Prostate gland (tissue), 2 donors: ENCODE measurements around the gene KLF13. TPM values are rescaled to one million over a fixed set of nuclear protein-coding genes. Genes with fewer than 3 reads are reported as not detected.

Experiments
- DNase-seq: peaks from one replicate; pipeline ENCODE4 v3.0.0-alpha.2; 2019; ENCODE audit warnings: low spot score
- H3K27ac ChIP-seq, 2 donors: fragments of 200-600 bp; sonication (generic); 2 replicates each; pipeline ENCODE4 v1.5.1; 2017 to 2019
- H3K27me3 ChIP-seq: fragments of 200-600 bp; sonication (generic); replicated peaks from 2 replicates; pipeline ENCODE4 v1.5.1; 2019; ENCODE audit not compliant: insufficient read depth
- H3K36me3 ChIP-seq, 2 donors: fragments of 200-600 bp; sonication (generic); 1 replicate in 1 of 2; 2 replicates in 1 of 2; pipeline versions ENCODE4 v1.5.1 to v1.8.1; 2017 to 2019
- H3K4me1 ChIP-seq: fragments of 200-600 bp; sonication (generic); replicated peaks from 2 replicates; pipeline ENCODE4 v1.5.1; 2019
- H3K4me3 ChIP-seq, 2 donors: fragments of 200-600 bp; sonication (generic); 2 replicates each; pipeline ENCODE4 v1.5.1; 2017 to 2019
- H3K9me3 ChIP-seq: fragments of 200-600 bp; sonication (generic); 2 replicates; pipeline ENCODE4 v1.5.1; 2017
- POLR2A ChIP-seq: fragments of 450-650 bp; IDR thresholded peaks from one replicate; pipeline ENCODE4 v1.6.1; 2016; ENCODE audit warnings: antibody characterized with exemption, mild to moderate bottlenecking
- POLR2AphosphoS5 ChIP-seq: sonication (generic); formaldehyde crosslinking; IDR thresholded peaks from one replicate; pipeline ENCODE4 v1.6.1; 2017; ENCODE audit warnings: antibody characterized with exemption
- WGBS: methylation state at CpG from one replicate; pipeline ENCODE4 v1.1.5; 2018; 5-methylcytosine and 5-hydroxymethylcytosine counted together
- intact Hi-C: fragments of 100-400 bp; cut with DNase I; formaldehyde crosslinking; loops from one replicate; pipeline ENCODE4 v1.14.2; 2022
- total RNA-seq, 2 donors: library from RNA; depleted of rRNA; stranded (reverse); fragments of >200 nt; gene quantifications; one replicate each; pipeline ENCODE4 v1.1.0, GENCODE V29; 2016
- TF ChIP-seq, protein P1 (sequence below), 4 experiments: fragments of 200-600 bp in 2 of 4; fragments of 450-650 bp in 2 of 4; sonication (generic) in 2 of 4; IDR thresholded peaks; 1 replicate in 3 of 4; 2 replicates in 1 of 4; pipeline ENCODE4 v1.5.1; 2016 to 2019; ENCODE audit warnings: antibody characterized with exemption in 4 of 4, mild to moderate bottlenecking in 2 of 4, moderate library complexity in 2 of 4

Gene KLF13
- total RNA-seq, 2 donors from 2014 or later, result 16.6 to 56.5 TPM

DNA sequence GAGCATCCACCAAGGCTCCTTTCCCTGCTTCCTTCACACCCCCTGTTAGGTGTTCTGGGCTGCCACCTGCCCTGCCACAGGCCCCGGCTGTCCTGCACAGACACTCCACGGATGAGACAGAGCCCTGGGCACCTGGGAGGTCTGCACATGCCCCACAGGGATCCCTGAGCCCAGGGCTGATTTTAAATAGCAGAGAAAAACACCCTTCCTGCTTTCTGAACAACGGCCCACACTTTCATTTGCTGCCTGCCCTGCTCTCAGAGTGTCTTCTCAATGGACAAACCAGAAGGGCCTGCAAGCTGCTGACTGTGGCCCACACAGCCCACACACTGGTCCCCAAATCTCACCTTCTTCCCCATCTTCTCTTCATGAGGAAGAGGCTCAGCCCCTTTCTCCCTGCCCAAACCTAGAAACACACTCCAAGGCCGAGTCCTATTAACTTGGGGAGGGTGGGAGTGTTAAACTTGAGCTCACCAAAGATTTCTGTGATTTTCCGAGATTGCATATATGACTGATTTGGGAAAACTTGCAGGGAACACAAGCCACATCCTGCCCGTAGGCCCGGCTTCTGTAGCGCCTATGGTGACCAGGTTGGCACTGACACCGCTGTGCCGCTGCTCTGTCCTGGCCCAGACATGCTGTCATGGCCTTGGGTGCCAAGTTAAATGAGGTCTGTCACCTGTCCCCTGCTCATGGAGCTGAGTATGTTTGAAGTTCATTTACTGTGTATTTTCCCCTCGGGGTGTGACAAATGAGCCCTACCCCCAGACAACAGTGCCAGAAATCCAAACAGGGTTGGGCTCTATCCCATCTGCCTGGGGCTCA, 47.2 kb upstream of the KLF13 start:
- no peaks in the 10 kb centered on the region for H3K36me3 ChIP-seq
- no peak overlapping the region for H3K4me3 ChIP-seq
- H3K4me1 ChIP-seq, result peaks cover 6% of the 10 kb centered on the region
- 62% methylated on average over 11 of the region's 11 CpGs for WGBS
- no peaks in the 10 kb centered on the region for H3K9me3 ChIP-seq
- peak; percentile 36 for DNase-seq
- intact Hi-C loops, result no loop called here
- H3K27me3 ChIP-seq, result no peaks in the 10 kb centered on the region
- H3K27ac ChIP-seq, result no peak overlapping the region
- TF ChIP-seq POLR2A (no peak), POLR2AphosphoS5 (no peak)
- TF ChIP-seq, protein P1, sequence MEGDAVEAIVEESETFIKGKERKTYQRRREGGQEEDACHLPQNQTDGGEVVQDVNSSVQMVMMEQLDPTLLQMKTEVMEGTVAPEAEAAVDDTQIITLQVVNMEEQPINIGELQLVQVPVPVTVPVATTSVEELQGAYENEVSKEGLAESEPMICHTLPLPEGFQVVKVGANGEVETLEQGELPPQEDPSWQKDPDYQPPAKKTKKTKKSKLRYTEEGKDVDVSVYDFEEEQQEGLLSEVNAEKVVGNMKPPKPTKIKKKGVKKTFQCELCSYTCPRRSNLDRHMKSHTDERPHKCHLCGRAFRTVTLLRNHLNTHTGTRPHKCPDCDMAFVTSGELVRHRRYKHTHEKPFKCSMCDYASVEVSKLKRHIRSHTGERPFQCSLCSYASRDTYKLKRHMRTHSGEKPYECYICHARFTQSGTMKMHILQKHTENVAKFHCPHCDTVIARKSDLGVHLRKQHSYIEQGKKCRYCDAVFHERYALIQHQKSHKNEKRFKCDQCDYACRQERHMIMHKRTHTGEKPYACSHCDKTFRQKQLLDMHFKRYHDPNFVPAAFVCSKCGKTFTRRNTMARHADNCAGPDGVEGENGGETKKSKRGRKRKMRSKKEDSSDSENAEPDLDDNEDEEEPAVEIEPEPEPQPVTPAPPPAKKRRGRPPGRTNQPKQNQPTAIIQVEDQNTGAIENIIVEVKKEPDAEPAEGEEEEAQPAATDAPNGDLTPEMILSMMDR (IDR thresholded peaks at IDR 0.05), result no peak

DNA sequence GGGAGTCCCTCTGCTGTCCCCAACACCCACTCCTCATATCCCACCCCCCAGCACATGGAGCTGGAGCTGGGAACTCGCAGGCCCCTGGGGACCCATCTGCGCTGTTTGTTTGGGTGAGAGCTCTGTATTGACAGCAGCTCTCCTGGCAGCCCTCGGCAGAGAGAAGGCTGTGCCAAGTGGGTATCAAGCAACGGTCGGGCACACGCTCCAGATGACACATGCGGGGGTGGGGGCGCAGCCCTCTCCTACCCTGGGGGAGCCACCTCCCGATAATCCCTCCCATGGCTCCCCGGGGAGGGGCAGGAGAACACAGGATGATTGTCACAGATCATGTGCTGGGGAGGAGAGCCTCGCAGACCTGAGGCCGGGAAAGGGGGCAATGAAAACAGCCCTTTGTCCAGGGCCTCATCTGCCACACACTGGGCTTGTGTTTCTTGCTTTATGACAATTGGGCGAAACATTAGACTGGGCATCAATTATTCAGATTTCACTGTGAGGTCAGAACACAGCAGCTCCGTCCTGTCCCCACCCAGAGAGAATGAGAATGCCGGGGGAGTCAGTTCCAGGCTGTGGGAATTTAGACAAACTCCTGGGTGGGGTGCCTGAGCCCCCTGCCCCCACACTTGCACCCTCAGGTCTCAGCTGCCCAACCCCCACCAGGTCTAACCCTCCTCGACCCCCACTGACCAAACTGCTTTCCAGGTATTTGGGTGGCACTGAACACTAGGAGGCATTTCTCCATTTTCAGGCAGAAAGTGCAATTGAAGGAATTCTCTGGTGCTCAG, 46.4 kb upstream of the KLF13 start:
- H3K27ac ChIP-seq, result no peak overlapping the region
- no peaks in the 10 kb centered on the region for H3K9me3 ChIP-seq
- DNase-seq, result peak; percentile 3

DNA sequence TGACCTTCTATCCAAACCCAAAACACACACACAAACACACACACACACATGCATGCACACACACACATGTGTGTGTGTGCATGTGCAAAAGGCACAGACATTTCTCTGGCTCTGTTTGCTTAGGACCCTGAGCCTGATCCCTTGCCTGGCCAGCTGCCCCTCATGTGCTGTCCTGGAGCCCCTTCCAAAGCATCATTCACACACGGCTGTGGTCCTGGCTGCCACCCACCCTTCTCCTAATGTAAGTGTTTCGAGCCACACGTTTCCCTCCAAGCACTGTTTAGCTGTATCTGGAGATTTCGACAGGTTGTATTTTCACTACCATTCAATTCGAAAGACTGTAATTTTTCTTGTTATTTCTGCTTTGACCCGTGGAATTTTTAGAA, 45.8 kb upstream of the KLF13 start:
- WGBS, result 61% methylated on average over 6 of the region's 6 CpGs
- DNase-seq, result peak; percentile 2
- intact Hi-C loops, result no loop called here

More for the DNA sequence above, 46.4 kb upstream of the KLF13 start:
- intact Hi-C loops, result no loop called here
- Histone ChIP-seq H3K4me1 (no peaks in the 10 kb centered on the region), H3K36me3 (no peaks in the 10 kb centered on the region), H3K4me3 (no peak overlapping the region), H3K27me3 (no peaks in the 10 kb centered on the region)
- 40% methylated on average over 16 of the region's 16 CpGs for WGBS
- TF ChIP-seq POLR2A, result no peak
- TF ChIP-seq POLR2AphosphoS5, result no peak
- TF ChIP-seq, protein P1 (IDR thresholded peaks at IDR 0.05), result no peak

DNA sequence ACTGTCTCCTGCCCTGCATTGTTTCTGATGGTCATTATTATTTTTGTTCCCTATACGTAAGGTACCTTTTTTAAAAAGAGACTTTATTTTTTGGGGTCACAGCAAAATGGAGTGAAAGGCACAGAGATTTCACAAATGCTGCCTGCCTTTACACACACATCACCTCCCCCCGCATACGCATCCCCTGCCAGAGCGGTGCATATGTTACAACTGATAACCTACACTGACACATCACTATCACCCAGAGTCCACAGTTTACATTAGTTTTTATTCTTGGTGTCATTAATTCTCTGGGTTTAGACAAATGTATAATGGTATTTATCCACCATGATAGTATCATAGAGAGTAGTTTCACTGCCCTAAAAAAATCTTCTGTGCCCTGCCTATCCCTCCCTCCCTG, 43.6 kb upstream of the KLF13 start:
- WGBS, result 97% methylated on average over 4 of the region's 4 CpGs
- Histone ChIP-seq H3K27ac (no peak overlapping the region), H3K4me1 (no peaks in the 10 kb centered on the region), H3K27me3 (no peaks in the 10 kb centered on the region), H3K9me3 (no peaks in the 10 kb centered on the region), H3K4me3 (no peak overlapping the region), H3K36me3 (no peaks in the 10 kb centered on the region)
- intact Hi-C loops, result no loop called here
- no peak for DNase-seq
- no peak for TF ChIP-seq POLR2A
- TF ChIP-seq POLR2AphosphoS5, result no peak
- TF ChIP-seq, protein P1 (IDR thresholded peaks at IDR 0.05), result no peak

More for the DNA sequence above, 45.8 kb upstream of the KLF13 start:
- Histone ChIP-seq H3K36me3 (no peaks in the 10 kb centered on the region), H3K4me3 (no peak overlapping the region), H3K9me3 (no peaks in the 10 kb centered on the region), H3K4me1 (no peaks in the 10 kb centered on the region), H3K27ac (no peak overlapping the region), H3K27me3 (no peaks in the 10 kb centered on the region)
- no peak for TF ChIP-seq POLR2A

DNA sequence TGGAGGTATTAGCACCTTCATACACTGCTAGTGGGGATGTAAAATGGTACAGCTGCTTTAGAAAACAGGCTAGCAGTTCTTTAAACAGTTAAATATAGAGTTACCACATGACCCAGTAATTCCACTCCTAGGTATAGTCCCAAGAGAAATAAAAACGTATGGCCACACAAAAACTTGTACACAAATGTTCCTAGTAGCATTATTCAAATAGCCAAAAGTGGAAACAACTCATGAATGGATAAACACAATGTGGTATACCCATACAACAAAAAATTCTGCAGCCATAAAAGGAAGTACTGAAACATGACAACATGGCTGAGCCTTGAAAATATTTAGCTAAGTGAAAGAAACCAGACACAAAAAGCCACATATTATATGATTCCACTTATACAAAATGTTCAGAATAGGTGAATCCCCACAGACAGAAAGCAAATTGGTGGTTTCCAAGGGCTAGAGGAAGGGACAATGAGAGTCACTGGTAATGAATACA, 40.8 kb upstream of the KLF13 start:
- Histone ChIP-seq H3K4me3 (no peak overlapping the region), H3K27ac (no peak overlapping the region), H3K4me1 (no peaks in the 10 kb centered on the region), H3K9me3 (no peaks in the 10 kb centered on the region), H3K36me3 (no peaks in the 10 kb centered on the region), H3K27me3 (no peaks in the 10 kb centered on the region)
- 26% methylated on average over 1 of the region's 1 CpG for WGBS
- intact Hi-C loops, result no loop called here
- DNase-seq, result no peak
- no peak for TF ChIP-seq POLR2AphosphoS5
- TF ChIP-seq, protein P1 (IDR thresholded peaks at IDR 0.05), result no peak
- no peak for TF ChIP-seq POLR2A
